H9 (cell line): ENCODE results near the gene FNDC3B. TPM values are rescaled to one million over a fixed set of nuclear protein-coding genes. Genes with fewer than 3 reads are reported as not detected.

Experiments used
- DNase-seq: peaks from one replicate; pipeline ENCODE4 v3.0.0-alpha.2; 2017
- H2AFZ ChIP-seq: one replicate; pipeline ENCODE4 v1.6.1; 2013; ENCODE audit warnings: mild to moderate bottlenecking, low read length, control low read depth, moderate library complexity
- H2AK5ac ChIP-seq: 2 replicates; pipeline ENCODE4 v1.6.1; 2013; ENCODE audit warnings: low read length, control low read depth, mixed read lengths; ENCODE audit not compliant: insufficient read length
- H2BK120ac ChIP-seq: one replicate; pipeline ENCODE4 v1.6.1; 2013; ENCODE audit warnings: low read depth, mild to moderate bottlenecking, low read length, control low read depth, inconsistent platforms; ENCODE audit not compliant: poor library complexity, severe bottlenecking
- H2BK12ac ChIP-seq: 2 replicates; pipeline ENCODE4 v1.6.1; 2013; ENCODE audit warnings: low read length, control low read depth, mixed read lengths, low read depth; ENCODE audit not compliant: insufficient read length
- H2BK15ac ChIP-seq: 2 replicates; pipeline ENCODE4 v1.6.1; 2013; ENCODE audit warnings: low read depth, low read length, control low read depth
- H2BK20ac ChIP-seq: one replicate; pipeline ENCODE4 v1.6.1; 2013; ENCODE audit warnings: low read depth, mild to moderate bottlenecking, low read length, control low read depth, inconsistent platforms; ENCODE audit not compliant: poor library complexity, severe bottlenecking
- H2BK5ac ChIP-seq: 2 replicates; pipeline ENCODE4 v1.6.1; 2013; ENCODE audit warnings: low read length, control low read depth, mixed read lengths; ENCODE audit not compliant: insufficient read length
- H3K14ac ChIP-seq: 2 replicates; pipeline ENCODE4 v1.6.1; 2013; ENCODE audit warnings: low read length, control low read depth; ENCODE audit not compliant: insufficient read depth
- H3K18ac ChIP-seq: 2 replicates; pipeline ENCODE4 v1.6.1; 2013; ENCODE audit warnings: low read depth, mild to moderate bottlenecking, mixed read lengths, low read length, control low read depth; ENCODE audit not compliant: insufficient read length
- H3K23ac ChIP-seq: 2 replicates; pipeline ENCODE4 v1.6.1; 2013; ENCODE audit warnings: low read length, control low read depth, mixed read lengths, low read depth; ENCODE audit not compliant: insufficient read length
- H3K23me2 ChIP-seq: 2 replicates; pipeline ENCODE4 v1.6.1; 2013; ENCODE audit warnings: low read depth, mild to moderate bottlenecking, mixed read lengths, low read length, control low read depth; ENCODE audit not compliant: insufficient read length, poor library complexity, severe bottlenecking
- H3K27ac ChIP-seq: 2 replicates; pipeline ENCODE4 v1.5.1; 2013; ENCODE audit warnings: low read length, control low read depth, mixed read lengths, low read depth; ENCODE audit not compliant: insufficient read length
- H3K27me3 ChIP-seq: 2 replicates; pipeline ENCODE4 v1.6.1; 2013; ENCODE audit warnings: low read length, control low read depth, inconsistent platforms; ENCODE audit not compliant: insufficient read depth
- H3K4ac ChIP-seq: 2 replicates; pipeline ENCODE4 v1.6.1; 2013; ENCODE audit warnings: low read depth, mild to moderate bottlenecking, control low read depth, inconsistent platforms, low read length, moderate library complexity
- H3K4me1 ChIP-seq: 2 replicates; pipeline ENCODE4 v1.6.1; 2013; ENCODE audit warnings: low read length, control low read depth, inconsistent platforms; ENCODE audit not compliant: insufficient read depth
- H3K4me2 ChIP-seq: 2 replicates; pipeline ENCODE4 v1.6.1; 2013; ENCODE audit warnings: low read length, control low read depth, mixed read lengths; ENCODE audit not compliant: insufficient read length, insufficient read depth
- H3K56ac ChIP-seq: 2 replicates; pipeline ENCODE4 v1.6.1; 2013; ENCODE audit warnings: low read depth, mild to moderate bottlenecking, mixed read lengths, low read length, control low read depth; ENCODE audit not compliant: insufficient read length
- H3K79me1 ChIP-seq: 2 replicates; pipeline ENCODE4 v1.6.1; 2013; ENCODE audit warnings: low read depth, mild to moderate bottlenecking, moderate library complexity, low read length, control low read depth, inconsistent platforms; ENCODE audit not compliant: insufficient read depth, poor library complexity, severe bottlenecking
- H3K79me2 ChIP-seq: 2 replicates; pipeline ENCODE4 v1.6.1; 2013; ENCODE audit warnings: low read length, control low read depth, inconsistent platforms; ENCODE audit not compliant: insufficient read depth
- H3K9ac ChIP-seq: 2 replicates; pipeline ENCODE4 v1.6.1; 2013; ENCODE audit warnings: low read length, control low read depth, mixed read lengths; ENCODE audit not compliant: insufficient read length; ENCODE audit errors: extremely low read depth
- H3K9me3 ChIP-seq: one replicate; pipeline ENCODE4 v1.6.1; 2013; ENCODE audit warnings: low read depth, low read length, inconsistent platforms; ENCODE audit not compliant: control insufficient read depth
- H3T11ph ChIP-seq: one replicate; pipeline ENCODE4 v1.6.1; 2013; ENCODE audit warnings: mild to moderate bottlenecking, low read length, control low read depth, inconsistent platforms
- H4K20me1 ChIP-seq: one replicate; pipeline ENCODE4 v1.6.1; 2013; ENCODE audit not compliant: control insufficient read depth, insufficient read length, insufficient read depth
- H4K5ac ChIP-seq: 2 replicates; pipeline ENCODE4 v1.6.1; 2013; ENCODE audit warnings: low read depth, mild to moderate bottlenecking, mixed read lengths, low read length, control low read depth; ENCODE audit not compliant: insufficient read length
- H4K8ac ChIP-seq: replicated peaks from 2 replicates; pipeline ENCODE4 v1.6.1; 2013; ENCODE audit warnings: low read length, control low read depth, mixed read lengths, low read depth; ENCODE audit not compliant: insufficient read length
- H4K91ac ChIP-seq: 2 replicates; pipeline ENCODE4 v1.6.1; 2013; ENCODE audit warnings: low read depth, mild to moderate bottlenecking, moderate library complexity, mixed read lengths, low read length, control low read depth; ENCODE audit not compliant: insufficient read length
- H3K27ac Mint-ChIP-seq, 3 experiments: 2 replicates in 2 of 3; 3 replicates in 1 of 3; pipeline ENCODE4 v1.8.0; 2020 to 2021; ENCODE audit warnings: mixed read lengths in 3 of 3, mild to moderate bottlenecking in 1 of 3, moderate library complexity in 1 of 3
- H3K27me3 Mint-ChIP-seq: 2 replicates; pipeline ENCODE4 v1.8.0; 2021; ENCODE audit warnings: low read depth, mild to moderate bottlenecking, moderate library complexity, mixed read lengths
- H3K36me3 Mint-ChIP-seq, 3 experiments: 2 replicates in 2 of 3; 3 replicates in 1 of 3; pipeline ENCODE4 v1.8.0; 2020 to 2021; ENCODE audit warnings: low read depth in 3 of 3, mixed read lengths in 3 of 3; ENCODE audit not compliant: insufficient read depth in 1 of 3
- H3K4me1 Mint-ChIP-seq, 2 experiments: 2 replicates each; pipeline ENCODE4 v1.8.0; 2020; ENCODE audit warnings: mixed read lengths in 2 of 2
- H3K4me3 Mint-ChIP-seq, 2 experiments: 2 replicates in 1 of 2; 3 replicates in 1 of 2; pipeline ENCODE4 v1.8.0; 2020 to 2021; ENCODE audit warnings: mild to moderate bottlenecking in 2 of 2, mixed read lengths in 2 of 2, moderate library complexity in 1 of 2
- H3K9me3 Mint-ChIP-seq, 2 experiments: 2 replicates in 1 of 2; 3 replicates in 1 of 2; pipeline ENCODE4 v1.8.0; 2020; ENCODE audit warnings: mild to moderate bottlenecking in 2 of 2, mixed read lengths in 2 of 2, moderate library complexity in 1 of 2
- CTCF ChIP-seq: fragments of 200-600 bp; sonication (generic); conservative IDR thresholded peaks from 3 replicates; pipeline ENCODE4 v1.8.0; 2021; ENCODE audit warnings: antibody characterized with exemption, mild to moderate bottlenecking
- WGBS: extraction: QIAGEN DNeasy Blood & Tissue Kit; methylation state at CpG from one replicate; pipeline ENCODE4 v1.1.7; 2013; ENCODE audit warnings: missing lambda C conversion rate, low lambda C conversion rate, mixed read lengths; ENCODE audit not compliant: insufficient read length; ENCODE audit errors: extremely low coverage; 5-methylcytosine and 5-hydroxymethylcytosine counted together
- total RNA-seq: library from RNA; stranded (reverse); gene quantifications from 2 replicates; pipeline ENCODE4 v1.2.1, GENCODE V29; 2021

The FNDC3B gene
- total RNA-seq, 1 experiment from 2014 or later: 43.8 TPM

- Mint-ChIP-seq H3K9me3 (no peaks in the 10 kb centered on the region), H3K27ac (peak overlapping the region in 2 of 3 experiments; percentile 46 to 74; a peak in 2 of 7 replicates), H3K27me3 (no peaks in the 10 kb centered on the region), H3K36me3 (peaks cover 0 to 4% (median under 1%) of the 10 kb centered on the region in 3 experiments; a peak in 5 of 7 replicates), H3K4me3 (no peak overlapping the region), H3K4me1 (peaks cover 36 to 41% of the 10 kb centered on the region in 2 experiments)
- H2AFZ ChIP-seq: no peak overlapping the region
- H2AK5ac ChIP-seq: no peak overlapping the region
- no peaks in the 10 kb centered on the region for H3K27me3 ChIP-seq
- no peak overlapping the region for H3T11ph ChIP-seq
- no peak overlapping the region for H4K8ac ChIP-seq
- no peaks in the 10 kb centered on the region for H3K79me2 ChIP-seq
- DNase-seq: no peak
- H4K20me1 ChIP-seq: no peaks in the 10 kb centered on the region
- H2BK12ac ChIP-seq: no peak overlapping the region
- no peaks in the 10 kb centered on the region for H3K9me3 ChIP-seq
- no peaks in the 10 kb centered on the region for H3K79me1 ChIP-seq
- H4K5ac ChIP-seq: no peak overlapping the region
- no peak overlapping the region for H2BK120ac ChIP-seq
- H2BK20ac ChIP-seq: no peak overlapping the region
- no peak overlapping the region for H3K18ac ChIP-seq
- H3K4me2 ChIP-seq: no peak overlapping the region
- WGBS: no CpG with 5 or more reads among the region's 5 CpGs
- H3K56ac ChIP-seq: no peak overlapping the region
- no peak overlapping the region for H3K4ac ChIP-seq
- no peak overlapping the region for H2BK5ac ChIP-seq
- peaks cover 6% of the 10 kb centered on the region; the same call in 1 of the 2 replicates for H3K4me1 ChIP-seq
- H2BK15ac ChIP-seq: no peak overlapping the region
- no peak overlapping the region for H4K91ac ChIP-seq
- no peak overlapping the region for H3K9ac ChIP-seq
- H3K27ac ChIP-seq: no peak overlapping the region
- H3K14ac ChIP-seq: no peak overlapping the region
- no peak overlapping the region for H3K23ac ChIP-seq
- TF ChIP-seq CTCF: no peak
- no peaks in the 10 kb centered on the region for H3K23me2 ChIP-seq
Observed at GRCh38 chr3:172261054-172261453, 221.7 kb downstream of the FNDC3B start.
